Hippocampal formation (tissue), 2 donors: ENCODE measurements around the gene SYVN1.
"Not testable (repeated sequence)": the region's sequence is repeated elsewhere in the genome, so short reads cannot be mapped to it uniquely, and the experiment has no call there.

Experiments used
- DNase-seq, 2 donors: peaks; one replicate each; lab custom pipeline; 2025; lab: John Stamatoyannopoulos, UW

The SYVN1 gene

DNA sequence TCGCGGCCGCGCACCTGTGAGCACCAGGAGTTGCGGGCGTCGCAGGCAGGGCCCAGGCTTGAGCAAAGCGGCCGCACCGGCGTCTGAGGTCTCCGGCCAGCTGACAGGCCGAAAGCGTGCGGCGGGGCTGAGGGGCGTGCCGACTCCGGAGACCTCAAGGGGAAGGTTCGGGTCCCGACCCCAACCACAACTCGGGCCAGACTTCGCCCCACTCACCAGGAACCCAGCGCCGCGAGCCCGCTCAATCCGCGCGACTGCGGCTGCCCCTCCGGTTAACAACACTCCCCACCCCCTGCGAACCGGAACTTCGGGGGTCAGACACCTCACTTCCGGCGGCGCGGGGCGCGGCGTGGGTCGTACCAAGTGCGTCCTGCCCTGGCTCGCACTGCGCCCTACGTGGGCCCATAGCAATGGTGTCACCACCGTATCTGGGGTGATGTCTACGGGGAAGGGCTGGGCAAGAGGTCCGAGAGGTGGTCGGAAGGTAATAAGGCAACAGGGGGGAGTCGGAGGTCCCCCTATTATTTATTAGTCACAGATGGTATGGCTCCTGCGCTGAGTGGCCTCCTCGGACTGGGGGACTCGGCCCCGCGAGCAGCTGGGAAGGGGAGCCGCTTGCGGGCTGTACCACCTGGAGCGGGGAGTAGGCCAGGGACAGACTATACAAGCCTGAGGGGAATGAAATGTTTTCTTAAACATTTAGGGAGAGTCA is at the start of gene SYVN1:
Gene SYVN1, minus strand, starts transcription at position 280 of the 712 bp plus-strand sequence. CDS start 918 bp downstream, outside the sequence.
- peak; percentile 85 to 86 for DNase-seq

DNA sequence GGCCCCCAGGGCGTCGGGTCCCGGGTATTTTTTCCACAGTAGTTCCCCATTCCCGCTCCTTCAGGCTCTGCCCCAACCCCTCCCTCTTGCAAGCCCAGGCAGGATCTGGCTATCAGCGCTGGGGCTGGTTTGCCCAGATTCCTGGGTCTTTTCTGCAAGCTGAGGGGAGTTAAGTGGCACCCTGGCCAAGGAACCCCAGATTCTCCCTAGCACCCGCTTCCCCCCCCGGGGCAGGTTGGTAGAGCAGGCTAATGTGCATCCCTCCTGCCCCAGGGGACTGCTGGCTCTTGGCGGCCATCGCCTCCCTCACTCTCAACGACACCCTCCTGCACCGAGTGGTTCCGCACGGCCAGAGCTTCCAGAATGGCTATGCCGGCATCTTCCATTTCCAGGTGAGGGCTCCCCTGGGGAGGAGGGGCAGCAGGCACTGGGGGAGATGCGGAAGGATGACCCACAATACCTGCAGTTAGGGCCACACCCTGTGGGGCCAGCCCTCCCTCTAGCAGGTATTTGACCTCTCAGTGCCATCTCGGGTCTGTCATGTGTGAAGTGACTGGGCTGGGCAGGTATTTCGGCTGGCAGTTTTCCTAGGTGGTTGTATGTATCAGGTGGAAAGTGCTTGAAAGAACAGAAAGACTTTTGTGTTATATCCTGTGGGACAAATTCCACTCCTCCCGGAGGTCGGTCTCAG is 49.0 kb upstream of the SYVN1 start:
- no peak for DNase-seq

DNA sequence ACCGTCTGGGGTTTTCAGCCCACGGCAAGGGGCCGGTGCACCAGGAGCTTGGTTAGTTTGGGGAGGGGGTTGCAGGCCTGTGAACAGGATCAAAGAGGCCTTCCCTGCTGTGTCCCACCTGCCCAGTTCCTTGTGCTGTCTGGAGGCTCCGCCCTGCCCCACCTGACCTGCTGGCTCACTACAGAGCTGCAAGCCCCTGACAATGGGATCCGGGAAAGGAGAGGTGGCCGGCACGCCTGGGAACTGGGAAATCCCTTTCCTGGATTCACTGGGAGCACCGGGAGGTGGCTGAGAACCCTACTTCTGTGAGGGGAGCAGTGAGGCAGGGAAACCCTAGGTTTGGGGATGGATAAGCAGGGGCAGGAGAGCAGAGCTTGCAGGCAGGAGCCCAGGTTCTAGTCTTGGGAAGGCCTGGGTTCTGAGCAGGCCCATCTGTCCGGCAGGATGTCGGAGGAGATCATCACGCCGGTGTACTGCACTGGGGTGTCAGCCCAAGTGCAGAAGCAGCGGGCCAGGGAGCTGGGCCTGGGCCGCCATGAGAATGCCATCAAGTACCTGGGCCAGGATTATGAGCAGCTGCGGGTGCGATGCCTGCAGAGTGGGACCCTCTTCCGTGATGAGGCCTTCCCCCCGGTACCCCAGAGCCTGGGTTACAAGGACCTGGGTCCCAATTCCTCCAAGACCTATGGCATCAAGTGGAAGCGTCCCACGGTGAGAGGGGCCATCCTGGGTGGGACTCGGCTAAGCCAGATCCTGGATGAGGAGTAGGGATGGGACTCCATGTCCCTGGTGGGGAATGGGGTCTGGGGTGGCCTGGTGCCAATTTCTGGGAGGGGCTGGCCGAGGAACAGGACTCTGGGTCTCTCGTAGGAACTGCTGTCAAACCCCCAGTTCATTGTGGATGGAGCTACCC is 48.2 kb upstream of the SYVN1 start:
- no peak for DNase-seq

DNA sequence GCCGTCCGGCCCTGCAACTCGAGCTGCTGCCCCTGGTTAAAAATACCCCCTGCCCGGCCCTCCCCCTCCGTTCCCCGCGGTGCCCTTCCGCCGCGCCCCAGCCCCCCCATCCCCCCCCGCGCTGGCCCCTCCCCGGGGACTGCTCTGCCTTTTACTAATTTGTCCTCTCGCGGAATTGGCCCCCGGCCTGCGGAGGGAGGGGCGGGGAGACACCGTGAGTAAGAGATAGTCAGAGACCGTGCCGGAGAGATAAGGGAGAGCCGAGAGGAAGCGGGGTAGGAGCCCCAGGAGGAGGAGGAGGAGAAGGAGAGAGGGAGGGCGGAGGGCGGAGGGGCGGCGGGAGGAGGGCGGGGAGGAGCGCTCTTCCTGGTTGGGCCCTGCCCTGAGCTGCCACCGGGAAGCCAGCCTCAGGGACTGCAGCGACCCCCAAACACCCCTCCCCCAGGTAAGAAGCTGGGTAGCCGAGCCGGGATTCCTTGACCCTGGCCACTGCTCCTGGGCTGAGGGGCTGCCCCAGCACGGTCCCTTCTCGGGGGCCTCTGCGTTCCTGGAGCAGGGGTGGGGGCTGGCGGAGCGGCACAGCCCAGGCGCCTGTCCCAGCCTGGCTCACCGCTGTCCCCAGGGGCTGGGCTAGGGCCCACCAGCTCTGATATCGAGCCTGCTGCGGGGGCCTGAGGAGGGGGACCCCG is 47.4 kb upstream of the SYVN1 start, which contains the start of gene CAPN1:
Gene CAPN1, plus strand, starts transcription at position 360 of the 689 bp plus-strand sequence. CDS start 774 bp downstream, outside the sequence.
- DNase-seq, result peak in 1 of 2 donors; percentile 26

GRCh38 chr11:65180877-65181568 is 46.7 kb upstream of the SYVN1 start:
- peak in 1 of 2 donors; percentile 12 for DNase-seq

DNA sequence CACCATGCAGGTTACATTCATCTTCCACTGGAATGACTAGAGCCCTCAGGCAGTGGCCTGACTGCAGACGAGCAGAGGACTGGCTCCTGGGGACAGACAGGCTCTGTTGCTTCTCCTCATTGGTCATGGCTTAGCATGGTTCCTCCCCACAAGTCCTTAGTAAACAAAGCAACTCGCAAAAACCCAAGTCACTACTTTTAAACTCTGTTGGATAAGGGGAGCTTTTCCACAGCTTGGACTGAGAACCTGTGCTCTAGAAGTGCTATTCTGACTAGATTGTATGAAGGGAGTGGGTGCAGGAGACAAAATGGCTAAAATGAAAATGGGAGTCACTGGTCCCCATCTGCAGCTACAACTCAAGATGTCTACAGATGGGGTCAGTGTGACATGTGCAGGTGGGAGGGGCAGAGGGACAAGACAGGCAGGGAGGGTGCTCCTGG is 40.3 kb upstream of the SYVN1 start:
- not testable (repeated sequence) for DNase-seq

GRCh38 chr11:65172600-65172999 is 38.3 kb upstream of the SYVN1 start:
- no peak for DNase-seq

DNA sequence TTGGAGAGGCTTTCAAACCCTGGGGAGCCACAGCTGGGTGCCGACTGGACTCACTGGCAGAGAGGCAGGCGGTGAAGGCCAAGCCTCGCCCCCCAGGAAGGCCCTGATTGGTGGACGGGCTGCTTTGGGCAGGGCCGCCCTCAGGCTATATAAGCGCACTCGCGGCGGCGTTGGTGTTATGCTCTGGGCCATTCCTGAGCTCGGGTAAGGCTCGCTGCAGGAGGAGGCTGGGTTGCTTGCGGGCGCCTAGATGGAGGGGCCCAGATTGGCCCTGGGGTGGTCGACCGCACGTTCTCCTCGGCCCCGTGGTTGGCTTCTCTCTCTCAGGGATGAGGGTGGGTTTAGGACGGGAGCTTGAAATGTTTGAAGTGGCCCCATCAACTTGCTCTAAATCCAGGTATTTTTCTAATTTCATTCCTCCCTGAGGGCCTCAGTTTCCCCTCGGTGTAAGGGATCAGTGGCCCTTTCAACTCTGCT is 35.8 kb upstream of the SYVN1 start, which contains the start of gene SPDYC:
Gene SPDYC, plus strand, starts transcription at position 176 of the 477 bp plus-strand sequence. CDS start 1,125 bp downstream, outside the sequence.
- no peak for DNase-seq

GRCh38 chr11:65169164-65169641 is 34.9 kb upstream of the SYVN1 start:
- no peak for DNase-seq

- DNase-seq, result no peak
Measured at GRCh38 chr11:65167656-65168055, 33.3 kb upstream of the SYVN1 start.

DNA sequence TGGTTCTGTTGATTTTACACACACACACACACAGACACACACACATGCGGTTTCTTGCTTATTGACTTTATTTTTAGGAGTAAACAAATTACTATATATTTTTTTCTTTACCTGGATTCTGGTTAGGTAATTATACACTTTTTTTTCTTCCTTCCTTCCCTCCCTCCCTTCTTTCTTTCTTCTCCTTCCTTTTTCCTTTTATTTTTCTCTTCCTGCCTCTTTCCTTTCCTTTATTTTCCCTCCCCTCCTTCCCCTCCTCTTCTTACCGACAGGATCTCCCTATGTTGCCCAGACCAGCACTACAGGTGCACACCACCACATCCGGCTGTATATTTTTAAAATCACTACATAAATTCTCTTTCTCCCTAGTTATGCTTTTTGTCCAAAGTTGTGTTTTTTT is 32.6 kb upstream of the SYVN1 start:
- no peak for DNase-seq

DNA sequence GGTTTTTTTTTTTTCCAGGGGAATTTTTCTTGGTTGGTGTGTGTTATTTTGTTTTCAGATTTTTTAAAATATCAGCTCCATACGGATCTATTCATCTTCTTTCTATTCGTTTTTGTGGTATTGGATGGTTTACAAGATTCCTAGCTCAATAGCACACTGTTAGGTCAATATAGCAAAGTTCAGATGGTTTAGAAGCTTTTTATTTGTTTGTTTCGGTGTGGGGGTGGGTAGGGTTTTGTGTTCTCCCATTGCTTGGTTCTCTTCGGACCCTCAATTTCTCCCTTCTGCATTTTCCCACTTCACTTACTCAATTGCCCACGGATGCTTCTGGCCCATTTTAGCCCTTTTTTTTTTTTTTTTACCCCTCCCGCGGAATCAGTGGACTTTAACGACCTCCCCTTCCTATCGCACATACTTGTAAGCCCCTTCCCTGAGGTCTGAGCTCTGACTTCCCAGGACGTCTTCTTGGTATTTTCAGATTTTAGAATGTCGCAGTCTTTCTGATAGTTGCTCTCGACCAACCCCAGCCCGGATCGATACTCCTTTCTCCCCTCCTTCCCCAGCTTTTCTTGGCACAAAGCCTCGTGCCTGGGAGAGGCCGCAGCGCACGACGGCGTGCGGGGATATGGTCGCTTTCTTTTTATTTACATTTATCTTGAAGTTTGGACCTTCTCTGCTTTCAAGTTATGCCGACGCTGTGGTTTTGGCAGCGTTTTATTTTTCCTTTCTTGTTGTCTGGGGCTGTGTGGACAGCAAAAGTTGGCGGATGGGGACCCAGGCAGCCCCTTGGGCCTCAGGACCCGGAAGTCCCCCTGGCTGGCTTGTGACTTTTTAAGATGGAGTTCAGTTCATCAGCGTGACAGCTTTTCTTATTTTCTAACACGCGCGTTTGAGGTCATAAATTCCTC is 31.3 kb upstream of the SYVN1 start:
- DNase-seq, result no peak

- DNase-seq, result no peak
Measured at GRCh38 chr11:65163684-65164083, 29.4 kb upstream of the SYVN1 start.

DNA sequence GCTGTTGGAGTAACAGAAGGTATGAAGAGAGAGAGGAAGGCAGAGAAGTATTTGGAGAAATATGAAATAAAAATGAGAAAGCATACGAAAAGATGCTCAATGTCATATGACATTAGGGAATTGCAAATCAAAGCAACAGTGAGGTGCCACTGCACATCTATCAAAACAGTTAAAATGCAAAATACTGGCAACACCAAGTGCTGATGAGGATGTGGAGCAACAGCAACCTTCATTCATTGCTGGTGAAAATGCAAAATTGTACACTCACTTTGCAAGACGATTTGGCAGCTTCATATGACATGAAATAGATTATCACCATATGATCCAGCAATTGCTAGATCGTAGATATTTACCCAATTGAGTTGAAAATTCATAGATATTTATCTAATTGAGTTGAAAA is 26.3 kb upstream of the SYVN1 start:
- no peak for DNase-seq

GRCh38 chr11:65159012-65159411 is 24.7 kb upstream of the SYVN1 start:
- DNase-seq, result no peak

GRCh38 chr11:65157336-65157735 is 23.0 kb upstream of the SYVN1 start:
- no peak for DNase-seq

DNA sequence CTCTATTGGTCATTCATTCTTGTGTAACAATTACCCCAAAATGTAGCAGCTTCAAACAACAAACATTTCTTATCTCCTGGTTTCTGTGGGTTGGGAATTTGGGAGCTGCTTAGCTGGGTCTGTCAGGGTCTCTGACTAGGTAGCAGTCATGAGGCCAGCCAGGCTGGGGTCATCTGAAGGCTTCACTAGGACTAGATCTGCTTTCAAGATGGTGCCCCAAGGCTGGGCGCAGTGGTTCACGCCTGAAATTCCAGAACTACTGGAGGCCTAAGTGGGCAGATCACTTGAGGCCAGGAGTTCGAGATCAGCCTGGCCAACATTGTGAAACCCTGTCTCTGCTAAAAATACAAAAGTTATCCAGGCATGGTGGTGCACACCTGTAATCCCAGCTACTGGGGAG is 22.6 kb upstream of the SYVN1 start:
- no peak for DNase-seq

- no peak for DNase-seq
Measured at GRCh38 chr11:65156256-65156655, 21.9 kb upstream of the SYVN1 start.

DNA sequence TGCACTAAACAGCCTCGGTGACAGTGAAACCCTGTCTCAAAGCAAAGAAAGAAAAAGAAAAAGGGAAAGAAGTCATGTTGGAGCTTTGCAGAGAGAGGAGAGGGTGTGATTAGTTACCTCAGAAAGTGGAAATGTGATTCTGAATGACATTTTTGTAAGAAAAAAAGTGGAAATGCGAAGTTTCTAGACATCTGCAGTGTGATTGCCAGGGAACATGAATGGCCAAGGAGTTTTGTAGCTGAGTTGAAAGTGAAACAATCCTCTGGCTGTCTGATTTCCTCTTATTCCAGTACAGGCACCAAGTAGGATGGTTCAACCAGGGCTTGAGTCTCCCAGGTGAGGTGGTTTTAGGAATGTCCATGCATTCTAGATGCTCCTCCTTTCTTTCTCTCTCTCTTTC is 17.8 kb upstream of the SYVN1 start:
- no peak for DNase-seq
